Ramos (cell line): ENCODE measurements around the gene PCNP.
"Not testable (repeated sequence)": the region's sequence is repeated elsewhere in the genome, so short reads cannot be mapped to it uniquely, and the experiment has no call there.

ENCODE experiments used
- in situ Hi-C: fragments of 300-500 bp; cut with MboI; formaldehyde crosslinking; loops from one replicate; pipeline ENCODE4 v1.14.3; 2022; ENCODE audit warnings: low sequenced_read_pairs; ENCODE audit not compliant: unreplicated experiment

Gene PCNP

DNA sequence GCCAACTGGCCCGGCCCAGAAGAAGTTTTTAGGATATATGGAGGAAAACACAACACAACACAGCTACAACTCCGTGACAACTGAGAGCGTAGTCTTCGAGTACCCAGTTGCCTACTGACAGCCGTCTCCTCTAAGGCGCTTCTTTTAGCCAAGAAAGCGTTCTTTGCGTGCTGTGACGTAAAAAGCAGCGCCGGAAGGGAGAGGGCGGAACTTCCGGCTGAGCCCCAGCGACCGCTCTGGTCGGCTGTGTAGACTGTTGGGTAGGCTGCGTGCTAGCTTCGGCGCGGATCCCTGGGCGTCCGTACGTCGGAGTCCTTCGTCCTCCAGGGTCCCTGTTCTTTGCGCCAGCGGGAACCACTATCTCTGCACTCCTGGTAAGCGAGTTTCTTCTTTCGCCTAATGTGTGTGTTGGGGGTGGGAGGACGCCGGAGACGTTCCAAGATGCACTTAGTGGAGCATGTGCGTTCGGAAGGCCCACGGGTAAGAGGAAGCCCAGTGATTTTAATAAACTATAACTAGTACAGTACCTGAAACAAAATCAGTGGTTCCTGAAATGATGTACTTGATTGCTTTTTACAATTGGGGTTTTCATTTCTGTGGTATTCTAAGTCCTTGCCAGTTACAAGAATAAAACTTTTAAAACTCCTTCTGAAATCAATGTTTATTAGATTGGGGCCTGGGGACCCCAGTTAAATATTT is 12.2 kb upstream of the PCNP start, which contains the start of gene TRMT10C:
Gene TRMT10C, plus strand, starts transcription at position 239 of the 699 bp plus-strand sequence. CDS start 2,914 bp downstream, outside the sequence.
- in situ Hi-C loops: no loop called here

DNA sequence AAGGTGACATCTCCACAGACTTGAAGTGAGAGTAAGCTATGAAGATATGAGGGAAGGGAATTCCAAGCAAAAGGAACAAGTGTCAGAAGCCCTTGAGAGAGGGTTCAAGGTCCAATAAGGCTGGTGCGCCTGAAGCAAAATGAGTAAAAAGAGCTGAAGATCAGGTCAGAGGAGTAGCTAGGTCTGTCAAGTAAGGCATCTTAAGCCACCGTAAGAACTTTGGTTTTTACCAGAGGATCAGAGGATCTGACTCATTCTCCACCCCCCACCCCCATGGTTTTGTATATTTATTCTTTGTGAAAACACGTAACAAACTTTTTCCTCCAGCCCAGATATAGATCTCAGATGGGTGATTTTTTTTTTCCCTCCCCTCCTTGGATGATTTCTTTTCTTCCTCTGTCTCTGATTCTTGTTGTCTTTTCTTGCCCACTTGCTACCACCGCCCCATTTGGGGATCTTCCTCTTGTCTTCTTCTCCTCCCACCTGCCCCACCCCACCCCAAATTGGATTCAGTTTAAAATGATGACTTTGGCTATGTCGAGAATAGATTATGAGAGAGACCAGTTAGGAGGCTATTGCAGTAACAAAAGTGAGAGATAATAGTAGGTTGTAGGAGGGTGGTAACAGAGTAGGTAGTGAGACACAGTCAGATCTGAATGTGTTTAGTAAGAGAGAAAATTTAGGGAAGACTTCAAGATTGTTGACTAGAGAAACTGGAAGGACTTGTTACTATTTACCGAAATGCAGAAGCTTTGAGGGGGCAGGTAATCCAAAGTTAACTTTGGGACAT is 6.3 kb upstream of the PCNP start:
- in situ Hi-C loops: no loop called here

DNA sequence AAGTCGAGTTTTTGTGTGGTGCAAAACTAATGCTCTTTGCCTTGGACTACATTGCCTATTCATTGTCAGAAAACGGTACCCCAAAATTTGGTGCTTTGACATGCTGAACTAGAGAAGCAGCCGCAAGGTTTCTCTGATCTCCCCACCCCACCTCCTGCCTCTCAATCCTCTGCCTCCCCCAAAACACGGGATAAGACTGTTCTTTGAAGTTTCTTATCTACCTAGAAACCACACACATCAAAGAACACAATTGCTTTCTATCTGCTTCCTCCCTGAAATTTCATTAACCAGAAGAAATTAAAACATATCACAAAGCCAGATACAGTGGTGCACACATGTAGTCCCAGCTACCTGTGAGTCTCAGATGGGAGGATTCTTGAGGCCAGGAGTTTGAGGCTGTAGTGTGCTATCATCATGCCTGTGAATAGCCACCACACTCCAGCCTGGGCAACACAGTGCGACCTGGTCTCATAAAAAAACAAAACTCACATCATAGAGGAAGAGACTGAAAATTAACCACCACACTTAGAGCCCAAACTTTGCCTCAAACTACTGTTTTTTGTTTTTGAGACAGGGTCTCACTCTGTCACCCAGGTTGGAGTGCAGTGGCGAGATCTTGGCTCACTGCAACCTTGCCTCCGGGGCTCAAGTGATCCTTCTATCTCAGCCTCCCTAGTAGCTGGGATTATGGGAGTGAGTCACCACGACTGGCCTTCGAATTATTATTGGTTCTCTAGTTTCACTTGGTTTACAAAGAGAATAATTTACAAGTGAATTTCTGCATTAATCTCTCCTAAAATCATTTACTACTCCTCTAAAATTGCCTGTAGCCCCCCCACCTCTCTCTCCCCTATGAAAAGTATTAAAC is 2.7 kb upstream of the PCNP start:
- in situ Hi-C loops: no loop called here

DNA sequence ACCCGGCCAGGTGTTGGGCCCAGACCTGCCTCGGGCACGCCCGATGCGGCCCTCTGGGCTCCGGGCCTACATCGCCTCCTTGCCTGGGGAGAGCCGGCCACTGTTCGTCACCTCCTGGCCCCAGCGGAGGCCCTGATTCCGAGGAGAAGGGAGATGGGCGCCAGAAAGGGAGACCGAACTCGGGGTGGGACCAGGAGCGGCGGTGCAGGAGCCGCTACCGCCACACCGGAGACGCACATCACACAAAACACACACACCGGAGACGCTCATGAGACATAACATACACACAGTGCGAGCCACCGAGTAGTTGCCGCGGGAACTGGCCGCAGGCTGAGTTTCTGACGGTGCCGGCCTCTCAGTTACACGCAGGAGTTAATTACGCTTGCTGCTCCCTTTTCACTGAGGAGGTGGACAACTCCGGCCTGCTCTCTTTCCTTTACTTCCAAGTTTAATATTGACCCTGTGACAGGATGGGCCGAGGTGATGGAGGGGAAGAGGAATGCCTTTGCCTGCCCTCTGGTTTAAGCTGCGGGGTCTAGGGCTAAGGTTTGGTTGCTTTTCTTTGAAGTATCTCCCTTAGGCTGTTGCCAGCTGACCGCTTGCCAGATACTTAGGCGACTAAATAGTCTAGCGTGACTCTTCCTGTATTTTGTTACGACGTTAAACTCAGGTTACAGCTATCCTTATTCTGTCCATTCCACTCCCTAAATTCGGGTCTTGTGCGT is 570 bp downstream of the PCNP start:
- in situ Hi-C loops: no loop called here

DNA sequence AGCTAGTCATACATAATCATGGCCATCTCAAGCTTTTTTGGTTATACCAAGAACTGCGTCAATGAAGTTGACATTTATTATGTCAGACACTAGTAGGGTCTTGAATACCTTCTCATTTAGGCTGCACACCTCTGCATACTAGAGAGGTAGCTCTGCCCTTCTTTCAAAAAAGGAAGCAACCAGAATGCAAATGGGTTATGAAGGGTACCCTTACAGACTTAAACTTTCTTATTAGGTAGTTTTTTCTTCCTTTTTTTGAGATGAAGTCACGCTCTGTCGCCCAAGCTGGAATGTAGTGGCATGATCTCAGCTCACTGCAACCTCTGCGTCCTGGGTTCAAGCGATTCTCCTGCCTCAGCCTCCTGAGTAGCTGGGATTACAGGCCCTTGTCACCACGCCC is 3.3 kb downstream of the PCNP start:
- in situ Hi-C loops: no loop called here

DNA sequence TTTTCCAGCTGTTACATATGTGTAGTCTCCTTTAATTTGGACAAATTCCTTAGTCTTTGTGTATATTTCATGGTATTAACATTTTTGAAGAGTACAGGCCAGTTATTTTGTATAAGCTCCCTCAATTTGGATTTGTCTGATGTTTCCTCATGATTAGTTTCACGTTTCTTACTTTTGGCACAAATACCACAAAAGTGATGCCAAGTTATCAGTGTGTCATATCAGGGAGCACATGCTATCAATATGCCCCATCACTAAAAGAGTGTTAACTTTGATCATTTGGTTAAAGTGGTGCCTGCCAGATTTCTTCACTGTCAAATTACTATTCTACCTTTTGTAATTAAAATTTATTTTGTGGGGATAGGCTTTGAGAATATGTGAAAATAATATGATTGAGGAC is 14.6 kb downstream of the PCNP start:
- in situ Hi-C loops: no loop called here

DNA sequence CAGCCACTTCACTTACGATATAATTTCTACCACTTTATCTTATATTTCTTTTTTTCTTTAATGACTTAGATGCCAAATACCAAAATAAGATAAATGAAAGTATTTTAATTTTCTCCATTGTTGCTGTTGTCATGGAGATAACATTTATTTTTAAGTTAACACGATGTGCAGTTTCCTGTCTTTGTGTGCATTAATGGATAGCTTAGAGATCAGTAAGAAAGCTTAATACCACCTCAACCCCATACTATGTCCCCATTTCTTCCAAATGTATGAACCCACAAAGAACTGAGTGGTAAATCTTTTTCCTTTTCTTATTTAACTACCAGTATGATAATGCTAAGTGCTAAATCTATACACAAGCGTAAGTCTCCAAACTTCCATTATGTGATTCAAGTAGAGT is 17.1 kb downstream of the PCNP start:
- in situ Hi-C loops: no loop called here

DNA sequence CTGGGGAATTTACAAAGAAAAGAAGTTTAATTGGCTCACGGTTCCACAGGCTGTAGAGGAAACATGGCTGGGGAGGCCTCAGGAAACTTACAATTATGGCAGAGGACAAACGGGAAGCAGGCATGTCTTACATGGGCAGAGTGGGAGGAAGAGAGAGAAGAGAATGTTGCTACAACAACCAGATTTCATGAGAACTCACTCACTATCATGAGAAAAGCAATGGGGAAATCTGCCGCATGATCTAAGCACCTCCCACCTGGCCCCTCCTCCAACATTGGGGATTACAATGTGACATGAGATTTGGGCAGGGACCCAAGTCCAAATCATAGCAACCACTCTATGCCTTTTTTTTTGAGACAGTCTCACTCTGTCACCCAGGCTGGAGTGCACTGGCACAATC is 28.8 kb downstream of the PCNP start:
- in situ Hi-C loops: no loop called here

DNA sequence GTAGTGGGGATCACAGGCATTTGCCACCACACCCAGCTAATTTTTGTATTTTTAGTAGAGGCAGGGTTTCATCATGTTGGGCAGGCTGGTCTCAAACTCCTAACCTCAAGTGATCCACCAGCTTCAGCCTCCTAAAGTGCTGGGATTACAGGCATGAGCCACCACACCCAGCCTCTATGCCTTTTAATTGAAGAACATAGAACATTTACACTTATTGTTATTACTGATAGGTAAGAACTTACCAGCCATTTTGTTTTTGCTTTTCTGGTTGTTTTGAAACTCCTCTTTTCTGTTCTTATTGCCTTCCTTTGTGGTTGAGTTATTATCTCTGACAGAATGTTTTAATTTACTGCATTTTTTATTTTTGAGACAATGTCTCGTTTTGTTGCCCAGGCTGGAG is 29.2 kb downstream of the PCNP start:
- in situ Hi-C loops: no loop called here

DNA sequence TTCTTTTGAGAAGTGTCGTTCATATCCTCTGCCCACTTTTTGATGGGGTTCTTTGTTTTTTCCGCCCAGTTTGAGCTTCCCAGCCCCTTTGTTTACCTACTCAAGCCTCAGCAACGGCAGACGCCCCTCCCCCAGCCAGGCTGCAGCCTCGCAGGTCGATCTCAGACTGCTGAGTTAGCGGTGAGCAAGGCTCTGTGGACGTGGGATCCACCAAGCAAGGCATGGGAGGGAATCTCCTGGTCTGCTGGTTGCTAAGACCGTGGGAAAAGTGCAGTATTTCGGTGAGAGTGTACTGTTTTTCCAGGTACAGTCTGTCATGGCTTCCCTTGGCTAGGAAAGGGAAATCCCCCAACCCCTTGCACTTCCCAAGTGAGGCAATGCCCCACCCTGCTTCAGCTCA is 31.4 kb downstream of the PCNP start:
- in situ Hi-C loops: not testable (repeated sequence)

DNA sequence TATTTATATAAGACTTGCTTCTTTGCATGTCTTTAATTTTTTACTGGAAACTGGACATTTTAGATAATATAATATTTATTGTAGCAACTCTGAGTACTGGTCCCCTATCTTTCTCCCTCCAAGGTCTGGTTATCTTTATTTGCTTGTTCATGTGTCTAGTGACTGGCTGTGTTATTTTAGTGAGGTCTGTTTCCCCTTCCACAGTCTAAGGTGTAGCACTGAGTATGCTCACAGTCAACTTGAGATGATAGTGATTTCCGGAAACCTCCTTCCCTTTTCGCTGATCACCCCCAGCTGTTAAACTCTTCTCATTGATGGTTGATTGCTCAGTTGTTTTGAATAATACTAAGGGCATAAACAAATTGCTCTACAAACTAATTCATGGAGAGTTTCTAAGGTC is 37.0 kb downstream of the PCNP start:
- in situ Hi-C loops: no loop called here

DNA sequence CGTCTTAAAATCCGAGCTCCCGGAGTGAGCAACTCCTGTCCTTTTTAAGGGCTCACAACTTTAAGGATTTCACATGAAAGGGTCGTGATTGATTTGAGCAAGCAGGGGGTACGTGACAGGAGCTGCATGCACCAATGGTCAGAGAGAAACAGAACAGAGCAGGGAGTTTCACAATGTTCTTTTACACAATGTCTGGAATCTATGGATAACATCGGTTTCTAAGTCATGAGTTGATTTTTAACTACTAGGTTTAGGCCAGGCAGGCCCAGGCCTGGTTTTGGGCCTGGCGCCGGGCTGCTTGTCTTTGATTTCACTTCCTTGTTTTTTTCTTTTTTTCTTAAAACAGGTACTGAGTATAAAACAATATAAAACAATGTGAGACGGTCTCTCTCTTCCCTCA is 39.0 kb downstream of the PCNP start:
- in situ Hi-C loops: not testable (repeated sequence)

DNA sequence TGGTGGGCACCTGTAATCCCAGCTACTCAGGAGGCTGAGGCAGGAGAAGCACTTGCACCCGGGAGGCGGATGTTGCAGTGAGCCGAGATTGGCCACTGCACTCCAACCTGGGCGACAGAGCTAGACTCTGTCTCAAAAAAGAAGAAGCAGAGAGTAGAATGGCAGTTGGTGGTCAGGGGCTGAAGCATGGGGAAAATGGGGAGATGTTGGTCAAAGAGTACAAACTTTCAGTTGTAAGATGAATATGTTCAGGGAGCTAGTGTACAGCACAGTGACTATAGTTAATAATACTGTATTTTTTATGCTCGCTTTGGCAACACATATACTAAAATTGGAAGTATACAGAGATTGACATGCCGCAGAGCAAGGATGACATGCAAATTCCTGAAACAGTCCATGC is 41.5 kb downstream of the PCNP start:
- in situ Hi-C loops: no loop called here

DNA sequence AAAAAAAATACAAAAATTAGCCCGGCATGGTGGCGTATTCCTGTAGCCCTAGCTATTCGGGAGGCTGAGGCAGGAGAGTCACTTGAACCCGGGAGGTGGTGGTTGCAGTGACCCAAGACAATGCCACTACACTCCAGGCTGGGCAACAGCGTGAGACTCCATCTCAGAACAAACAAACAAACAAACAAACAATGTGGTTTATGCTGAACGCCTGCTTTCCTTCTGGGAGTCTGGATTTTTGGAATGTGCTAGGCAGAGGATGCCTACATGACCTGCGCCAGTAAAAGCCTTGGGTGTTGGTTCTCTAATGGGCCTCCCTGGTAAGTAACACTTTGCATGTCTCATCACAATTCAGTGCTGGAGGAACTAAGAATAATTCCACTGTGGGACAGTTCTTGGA is 43.5 kb downstream of the PCNP start:
- in situ Hi-C loops: no loop called here

DNA sequence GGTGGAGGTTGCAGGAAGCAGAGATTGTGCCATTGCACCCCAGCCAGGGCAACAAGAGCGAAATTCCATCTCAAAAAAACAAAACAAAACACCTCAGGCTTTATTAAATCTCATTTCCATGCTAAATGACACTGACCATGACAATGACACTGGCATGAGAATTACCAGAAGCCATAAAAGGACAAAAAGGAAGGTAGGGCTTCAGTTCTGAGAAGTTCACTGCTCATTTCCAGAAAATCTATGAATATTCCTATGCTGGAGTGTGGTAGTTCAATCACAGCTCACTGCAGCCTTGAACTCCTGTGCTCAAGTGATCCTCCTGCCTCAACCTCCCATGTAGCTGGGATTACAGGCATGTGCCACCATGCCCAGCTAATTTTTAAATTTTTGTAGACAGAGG is 44.7 kb downstream of the PCNP start:
- in situ Hi-C loops: no loop called here

DNA sequence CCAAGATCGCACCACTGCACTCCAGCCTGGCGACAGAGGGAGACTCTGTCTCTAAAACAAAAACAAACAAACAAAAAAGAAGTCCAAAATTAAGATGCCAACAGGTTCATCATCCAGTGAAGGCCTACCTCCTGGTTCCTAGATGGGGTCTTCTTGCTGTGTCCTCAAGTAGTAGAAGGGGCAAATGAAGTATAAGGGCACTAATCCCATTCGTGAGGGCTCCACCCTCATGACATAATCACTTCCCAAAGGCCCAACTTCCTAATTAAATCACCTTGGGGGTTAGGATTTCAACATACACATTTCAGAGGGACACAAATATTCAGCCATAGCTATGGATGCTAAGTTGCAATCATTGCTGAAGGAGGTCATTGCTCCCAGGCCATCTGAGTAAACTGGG is 45.8 kb downstream of the PCNP start:
- in situ Hi-C loops: no loop called here

DNA sequence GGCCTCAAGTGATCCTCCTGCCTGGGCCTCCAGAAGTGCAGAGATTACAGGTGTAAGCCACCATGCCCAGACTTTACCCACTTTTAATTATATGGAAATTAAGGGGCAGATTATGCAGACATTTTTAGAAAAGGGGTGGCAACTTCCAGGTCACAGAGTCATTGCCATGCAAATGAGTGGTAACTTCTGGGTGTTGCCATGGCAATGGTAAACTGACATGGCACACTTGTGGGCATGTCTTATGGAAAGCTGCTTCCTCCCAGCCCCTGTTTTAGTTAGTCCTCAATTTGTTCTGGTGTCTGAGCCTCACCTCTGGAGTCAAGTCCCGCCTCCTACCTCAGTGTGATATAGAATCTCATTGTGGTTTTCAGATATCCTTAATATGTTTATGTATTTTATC is 49.7 kb downstream of the PCNP start:
- in situ Hi-C loops: no loop called here

DNA sequence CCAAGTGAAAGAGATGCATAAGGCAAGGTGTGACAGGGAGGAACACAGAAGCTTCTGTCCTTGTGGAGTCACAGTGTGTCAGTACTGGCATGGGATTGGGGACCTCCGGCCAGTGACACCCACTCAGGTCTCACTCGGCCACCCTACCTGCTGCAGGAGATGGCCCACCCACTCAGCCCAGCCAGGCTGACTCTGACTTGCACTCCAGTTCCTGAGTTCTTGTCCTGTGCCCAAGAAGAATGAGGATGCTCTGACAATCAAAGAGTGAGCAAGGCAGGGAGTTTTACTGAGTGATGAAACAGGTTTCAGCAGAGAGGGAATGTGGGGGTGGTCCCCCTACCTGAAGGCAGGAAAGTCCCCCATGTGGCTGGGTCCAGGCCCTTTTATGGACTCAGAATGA is 50.9 kb downstream of the PCNP start:
- in situ Hi-C loops: no loop called here

DNA sequence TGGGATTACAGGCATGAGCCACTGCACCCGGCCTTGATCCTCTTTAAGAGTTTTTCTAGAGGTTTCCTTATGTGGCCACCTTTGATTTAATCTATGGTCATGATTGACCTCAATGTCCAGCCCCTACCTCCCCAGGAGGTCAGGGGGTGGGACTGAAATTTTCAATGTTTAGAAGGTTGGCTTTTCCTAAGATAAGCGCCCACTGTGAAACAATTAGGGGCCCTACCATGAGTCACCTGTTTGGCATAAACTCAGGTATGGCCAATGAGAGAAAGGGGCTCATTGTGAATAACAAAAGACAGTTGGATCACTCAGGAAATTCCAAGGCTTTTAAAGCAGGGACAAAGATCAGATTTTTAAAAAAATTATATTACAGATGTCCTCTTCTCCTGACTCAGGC is 51.9 kb downstream of the PCNP start:
- in situ Hi-C loops: no loop called here

DNA sequence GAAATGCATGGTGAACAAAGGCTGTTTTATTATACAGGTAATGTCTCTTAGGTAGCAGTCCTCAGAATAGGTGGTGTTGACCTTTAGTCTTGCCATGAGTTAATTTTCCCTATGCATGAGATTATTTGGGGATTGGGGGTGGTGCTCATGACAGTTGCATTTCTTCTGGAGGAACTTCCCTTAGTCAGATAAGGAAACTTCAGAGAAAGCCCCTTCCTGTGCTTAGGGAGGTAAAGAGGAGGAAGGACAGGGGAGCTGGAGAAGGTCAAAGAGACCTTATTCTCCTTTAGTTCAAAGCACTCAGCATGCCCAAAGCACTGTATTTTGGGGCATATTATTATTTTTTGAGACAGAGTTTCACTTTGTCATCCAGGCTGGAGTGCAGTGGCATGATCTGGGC is 55.2 kb downstream of the PCNP start:
- in situ Hi-C loops: no loop called here
